ENCODE measurements around the gene PPFIBP2.

Gene PPFIBP2

GRCh38 chr11:7522546-7522945, 8.7 kb downstream of the PPFIBP2 start:
- DNase-seq (ENCODE audit: low read depth, low spot score) = no peak
- no peak overlapping the region for H3K4me3 ChIP-seq (ENCODE audit: low read length)

GRCh38 chr11:7523416-7524210, 9.8 kb downstream of the PPFIBP2 start:
- no peak overlapping the region for H3K4me3 ChIP-seq (ENCODE audit: low read length)

GRCh38 chr11:7524462-7525235, 10.8 kb downstream of the PPFIBP2 start:
- no peak overlapping the region for H3K4me3 ChIP-seq (ENCODE audit: low read length)
- DNase-seq (ENCODE audit: low read depth, low spot score) = no peak

More at GRCh38 chr11:7523416-7524210, 9.8 kb downstream of the PPFIBP2 start:
- no peak for DNase-seq (ENCODE audit: low read depth, low spot score)

GRCh38 chr11:7525424-7525823, 11.6 kb downstream of the PPFIBP2 start:
- H3K4me3 ChIP-seq (ENCODE audit: low read length) = no peak overlapping the region
- DNase-seq (ENCODE audit: low read depth, low spot score) = no peak

- no peak for DNase-seq (ENCODE audit: low read depth, low spot score)
- H3K4me3 ChIP-seq (ENCODE audit: low read length) = no peak overlapping the region
These were observed 13.2 kb downstream of the PPFIBP2 start for GRCh38 chr11:7527029-7527428.

GRCh38 chr11:7528514-7529049, 14.8 kb downstream of the PPFIBP2 start:
- no peak overlapping the region for H3K4me3 ChIP-seq (ENCODE audit: low read length)
- DNase-seq (ENCODE audit: low read depth, low spot score) = no peak

- DNase-seq (ENCODE audit: low read depth, low spot score) = no peak
- no peak overlapping the region for H3K4me3 ChIP-seq (ENCODE audit: low read length)
These were observed 16.3 kb downstream of the PPFIBP2 start for GRCh38 chr11:7530013-7530640.

- no peak overlapping the region for H3K4me3 ChIP-seq (ENCODE audit: low read length)
- no peak for DNase-seq (ENCODE audit: low read depth, low spot score)
These were observed 17.2 kb downstream of the PPFIBP2 start for GRCh38 chr11:7531011-7531410.

- H3K4me3 ChIP-seq (ENCODE audit: low read length) = no peak overlapping the region
- no peak for DNase-seq (ENCODE audit: low read depth, low spot score)
These were observed 18.8 kb downstream of the PPFIBP2 start for GRCh38 chr11:7532405-7533145.

- DNase-seq (ENCODE audit: low read depth, low spot score) = no peak
- no peak overlapping the region for H3K4me3 ChIP-seq (ENCODE audit: low read length)
These were observed 19.6 kb downstream of the PPFIBP2 start for GRCh38 chr11:7533199-7534041.

- no peak for DNase-seq (ENCODE audit: low read depth, low spot score)
- no peak overlapping the region for H3K4me3 ChIP-seq (ENCODE audit: low read length)
These were observed 20.2 kb downstream of the PPFIBP2 start for GRCh38 chr11:7534042-7534378.

GRCh38 chr11:7536100-7536499, 22.3 kb downstream of the PPFIBP2 start:
- DNase-seq (ENCODE audit: low read depth, low spot score) = no peak
- H3K4me3 ChIP-seq (ENCODE audit: low read length) = no peak overlapping the region

GRCh38 chr11:7537265-7537664, 23.5 kb downstream of the PPFIBP2 start:
- DNase-seq (ENCODE audit: low read depth, low spot score) = no peak

GRCh38 chr11:7538031-7538430, 24.2 kb downstream of the PPFIBP2 start:
- no peak overlapping the region for H3K4me3 ChIP-seq (ENCODE audit: low read length)
- no peak for DNase-seq (ENCODE audit: low read depth, low spot score)

More at GRCh38 chr11:7537265-7537664, 23.5 kb downstream of the PPFIBP2 start:
- H3K4me3 ChIP-seq (ENCODE audit: low read length) = no peak overlapping the region

GRCh38 chr11:7538466-7539454, 25.0 kb downstream of the PPFIBP2 start:
- no peak for DNase-seq (ENCODE audit: low read depth, low spot score)

GRCh38 chr11:7540830-7541555, 27.2 kb downstream of the PPFIBP2 start:
- no peak overlapping the region for H3K4me3 ChIP-seq (ENCODE audit: low read length)
- DNase-seq (ENCODE audit: low read depth, low spot score) = no peak

More at GRCh38 chr11:7538466-7539454, 25.0 kb downstream of the PPFIBP2 start:
- no peak overlapping the region for H3K4me3 ChIP-seq (ENCODE audit: low read length)
